ENCODE measurements around the gene BICDL1. TPM values are rescaled to one million over a fixed set of nuclear protein-coding genes. Genes with fewer than 3 reads are reported as not detected.

The BICDL1 gene
- total RNA-seq, 4 donors from 2014 or later = 9.1 to 17.3 (median 12.0) TPM

GRCh38 chr12:119949594-119949993 is 39.4 kb upstream of the BICDL1 start:
- no peak overlapping the region for H3K27ac ChIP-seq
- H3K27me3 ChIP-seq = no peaks in the 10 kb centered on the region
- H3K9me3 ChIP-seq = no peaks in the 10 kb centered on the region
- no peak overlapping the region for H3K4me3 ChIP-seq
- no peak for DNase-seq
- no peaks in the 10 kb centered on the region for H3K36me3 ChIP-seq
- no peaks in the 10 kb centered on the region for H3K4me1 ChIP-seq
- TF ChIP-seq POLR2A (IDR thresholded peaks at IDR 0.05) = no peak
- no peak for TF ChIP-seq CTCF (IDR thresholded peaks at IDR 0.05)

GRCh38 chr12:119956047-119956446 is 33.0 kb upstream of the BICDL1 start:
- no peak for TF ChIP-seq POLR2A (IDR thresholded peaks at IDR 0.05)
- H3K4me1 ChIP-seq = no peaks in the 10 kb centered on the region
- DNase-seq = no peak
- no peak overlapping the region for H3K4me3 ChIP-seq
- H3K9me3 ChIP-seq = peaks cover 0 to 18% (median 0%) of the 10 kb centered on the region in 4 donors
- no peaks in the 10 kb centered on the region for H3K36me3 ChIP-seq
- no peak overlapping the region for H3K27ac ChIP-seq
- H3K27me3 ChIP-seq = no peaks in the 10 kb centered on the region

DNA sequence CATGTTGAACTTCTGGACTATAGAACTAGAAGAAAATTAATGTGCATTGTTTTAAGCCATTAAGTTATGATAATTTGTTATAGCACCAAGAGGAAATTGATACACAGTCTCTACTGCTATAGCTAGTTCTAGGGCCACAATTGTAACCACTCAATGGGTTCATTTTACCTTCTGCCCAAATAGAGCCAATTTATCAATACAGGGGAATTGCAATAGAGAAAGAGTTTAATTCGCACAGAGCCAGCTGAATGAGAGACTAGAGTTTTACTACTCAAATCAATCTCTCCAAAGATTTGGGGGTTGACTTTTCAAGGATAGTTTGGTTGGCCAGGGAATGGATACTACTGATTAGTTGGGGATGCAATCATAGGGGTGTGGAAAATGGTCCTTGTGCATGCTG is 31.9 kb upstream of the BICDL1 start:
- H3K27ac ChIP-seq = no peak overlapping the region
- no peaks in the 10 kb centered on the region for H3K27me3 ChIP-seq
- peaks cover 0 to 18% (median 0%) of the 10 kb centered on the region in 4 donors for H3K9me3 ChIP-seq
- no peaks in the 10 kb centered on the region for H3K4me1 ChIP-seq
- no peak overlapping the region for H3K4me3 ChIP-seq
- TF ChIP-seq POLR2A (IDR thresholded peaks at IDR 0.05) = no peak
- no peak for TF ChIP-seq CTCF (IDR thresholded peaks at IDR 0.05)
- H3K36me3 ChIP-seq = no peaks in the 10 kb centered on the region
- DNase-seq = no peak

GRCh38 chr12:119959435-119959834 is 29.6 kb upstream of the BICDL1 start:
- H3K27me3 ChIP-seq = no peaks in the 10 kb centered on the region
- no peaks in the 10 kb centered on the region for H3K36me3 ChIP-seq
- H3K4me1 ChIP-seq = no peaks in the 10 kb centered on the region
- DNase-seq = no peak
- no peak overlapping the region for H3K4me3 ChIP-seq
- H3K27ac ChIP-seq = no peak overlapping the region
- TF ChIP-seq CTCF (IDR thresholded peaks at IDR 0.05) (no peak), POLR2A (IDR thresholded peaks at IDR 0.05) (no peak)
- peaks cover 0 to 18% (median 0%) of the 10 kb centered on the region in 4 donors for H3K9me3 ChIP-seq

GRCh38 chr12:119964123-119964522 is 24.9 kb upstream of the BICDL1 start:
- Histone ChIP-seq H3K4me1 (no peaks in the 10 kb centered on the region), H3K27me3 (no peaks in the 10 kb centered on the region), H3K36me3 (no peaks in the 10 kb centered on the region), H3K9me3 (no peaks in the 10 kb centered on the region), H3K27ac (no peak overlapping the region), H3K4me3 (no peak overlapping the region)
- no peak for TF ChIP-seq POLR2A (IDR thresholded peaks at IDR 0.05)
- TF ChIP-seq CTCF (IDR thresholded peaks at IDR 0.05) = no peak
- DNase-seq = no peak

- TF ChIP-seq POLR2A (IDR thresholded peaks at IDR 0.05) = no peak
- no peak for TF ChIP-seq CTCF (IDR thresholded peaks at IDR 0.05)
- no peaks in the 10 kb centered on the region for H3K27me3 ChIP-seq
- no peak overlapping the region for H3K27ac ChIP-seq
- no peaks in the 10 kb centered on the region for H3K36me3 ChIP-seq
- H3K9me3 ChIP-seq = no peaks in the 10 kb centered on the region
- no peak for DNase-seq
- no peak overlapping the region for H3K4me3 ChIP-seq
- H3K4me1 ChIP-seq = no peaks in the 10 kb centered on the region
These were observed 24.1 kb upstream of the BICDL1 start for GRCh38 chr12:119964929-119965328.
